Measurements from ENCODE around the gene PROB1. TPM values are rescaled to one million over a fixed set of nuclear protein-coding genes. Genes with fewer than 3 reads are reported as not detected.
"Not testable (repeated sequence)": the region's sequence is repeated elsewhere in the genome, so short reads cannot be mapped to it uniquely, and the experiment has no call there.

The PROB1 gene
- total RNA-seq, 1 donor from 2014 or later = 1.3 TPM

- Mint-ChIP-seq H3K36me3 (peaks cover 27% of the 10 kb centered on the region), H3K27me3 (no peaks in the 10 kb centered on the region), H3K9me3 (no peaks in the 10 kb centered on the region), H3K27ac (no peak overlapping the region), H3K4me1 (ENCODE audit: unreplicated experiment) (no peaks in the 10 kb centered on the region), H3K4me3 (no peak overlapping the region)
- no peak for TF ChIP-seq CTCF (conservative IDR thresholded peaks at IDR 0.05)
- no peak for DNase-seq (ENCODE audit: extremely low spot score, unreplicated experiment)
Measured at GRCh38 chr5:139364466-139364865, 30.4 kb downstream of the PROB1 start.

- TF ChIP-seq CTCF (conservative IDR thresholded peaks at IDR 0.05) = no peak
- peak overlapping the region; percentile 44 for H3K27ac Mint-ChIP-seq
- H3K4me1 Mint-ChIP-seq (ENCODE audit: unreplicated experiment) = no peaks in the 10 kb centered on the region
- peaks cover 27% of the 10 kb centered on the region for H3K36me3 Mint-ChIP-seq
- no peaks in the 10 kb centered on the region for H3K27me3 Mint-ChIP-seq
- H3K9me3 Mint-ChIP-seq = no peaks in the 10 kb centered on the region
- DNase-seq (ENCODE audit: extremely low spot score, unreplicated experiment) = no peak
- no peak overlapping the region for H3K4me3 Mint-ChIP-seq
Measured at GRCh38 chr5:139363937-139364336, 31.0 kb downstream of the PROB1 start.

- no peak overlapping the region for H3K4me3 Mint-ChIP-seq
- DNase-seq (ENCODE audit: extremely low spot score, unreplicated experiment) = no peak
- TF ChIP-seq CTCF (conservative IDR thresholded peaks at IDR 0.05) = no peak
- no peaks in the 10 kb centered on the region for H3K9me3 Mint-ChIP-seq
- H3K36me3 Mint-ChIP-seq = peaks cover 36% of the 10 kb centered on the region
- no peak overlapping the region for H3K27ac Mint-ChIP-seq
- no peaks in the 10 kb centered on the region for H3K27me3 Mint-ChIP-seq
- peaks cover 5% of the 10 kb centered on the region for H3K4me1 Mint-ChIP-seq (ENCODE audit: unreplicated experiment)
Measured at GRCh38 chr5:139361835-139362429, 33.0 kb downstream of the PROB1 start.

GRCh38 chr5:139360384-139360783 is 34.5 kb downstream of the PROB1 start:
- Mint-ChIP-seq H3K27ac (no peak overlapping the region), H3K4me1 (ENCODE audit: unreplicated experiment) (peaks cover 5% of the 10 kb centered on the region), H3K4me3 (no peak overlapping the region), H3K36me3 (peaks cover 32% of the 10 kb centered on the region), H3K27me3 (no peaks in the 10 kb centered on the region), H3K9me3 (no peaks in the 10 kb centered on the region)
- no peak for TF ChIP-seq CTCF (conservative IDR thresholded peaks at IDR 0.05)
- DNase-seq (ENCODE audit: extremely low spot score, unreplicated experiment) = no peak

- Mint-ChIP-seq H3K4me1 (ENCODE audit: unreplicated experiment) (peaks cover 11% of the 10 kb centered on the region), H3K4me3 (no peak overlapping the region), H3K36me3 (peaks cover 27% of the 10 kb centered on the region), H3K27ac (no peak overlapping the region), H3K9me3 (peaks cover 6% of the 10 kb centered on the region), H3K27me3 (no peaks in the 10 kb centered on the region)
- no peak for TF ChIP-seq CTCF (conservative IDR thresholded peaks at IDR 0.05)
- DNase-seq (ENCODE audit: extremely low spot score, unreplicated experiment) = no peak
Measured at GRCh38 chr5:139358064-139358463, 36.8 kb downstream of the PROB1 start.

- not testable (repeated sequence) for H3K27me3 Mint-ChIP-seq; DNase-seq (ENCODE audit: extremely low spot score, unreplicated experiment); H3K9me3 Mint-ChIP-seq; H3K4me3 Mint-ChIP-seq; H3K27ac Mint-ChIP-seq
- H3K4me1 Mint-ChIP-seq (ENCODE audit: unreplicated experiment) = peaks cover 11% of the 10 kb centered on the region
- H3K36me3 Mint-ChIP-seq = peaks cover 38% of the 10 kb centered on the region
Measured at GRCh38 chr5:139355900-139356299, 39.0 kb downstream of the PROB1 start.

All from type B pancreatic cell (in vitro differentiated cells).